Peyer's patch (tissue), 4 donors: ENCODE measurements around the gene SHKBP1. TPM values are rescaled to one million over a fixed set of nuclear protein-coding genes. Genes with fewer than 3 reads are reported as not detected.

Experiments
- DNase-seq, 3 donors: peaks; one replicate each; pipeline ENCODE4 v3.0.0-alpha.2; 2017 to 2019
- H3K27ac ChIP-seq, 4 donors: fragments of 200-600 bp; sonication (generic); one replicate each; pipeline ENCODE4 v1.5.1; 2016 to 2019
- H3K27me3 ChIP-seq, 2 donors: fragments of 200-600 bp; sonication (generic); one replicate each; pipeline ENCODE4 v1.5.1; 2019
- H3K36me3 ChIP-seq, 3 donors: fragments of 200-600 bp; sonication (generic); one replicate each; pipeline ENCODE4 v1.5.1; 2016 to 2019
- H3K4me1 ChIP-seq, 4 donors: fragments of 200-600 bp; sonication (generic); one replicate each; pipeline ENCODE4 v1.5.1; 2016 to 2019
- H3K4me3 ChIP-seq, 4 donors: fragments of 200-600 bp; sonication (generic); 1 replicate in 3 of 4; 2 replicates in 1 of 4; pipeline ENCODE4 v1.5.1; 2016 to 2019; ENCODE audit warnings: mild to moderate bottlenecking in 1 of 4
- H3K9me3 ChIP-seq, 4 donors: fragments of 200-600 bp; sonication (generic); one replicate each; pipeline ENCODE4 v1.5.1; 2016 to 2019; ENCODE audit warnings: mild to moderate bottlenecking in 1 of 4
- POLR2A ChIP-seq, 2 donors: fragments of 450-650 bp; IDR thresholded peaks; one replicate each; pipeline ENCODE4 v1.5.1; 2017; ENCODE audit warnings: antibody characterized with exemption in 2 of 2, mild to moderate bottlenecking in 2 of 2, moderate library complexity in 2 of 2
- total RNA-seq, 4 donors: library from RNA; depleted of rRNA; stranded (reverse); fragments of >200 nt; gene quantifications; one replicate each; pipeline ENCODE4 v1.1.0, GENCODE V29; 2016
- TF ChIP-seq, protein P1 (sequence below), 6 experiments: fragments of 450-650 bp in 4 of 6; fragments of 200-600 bp in 2 of 6; sonication (generic) in 1 of 6; IDR thresholded peaks; one replicate each; pipeline ENCODE4 v1.5.1; 2017 to 2019; ENCODE audit warnings: antibody characterized with exemption in 6 of 6, mild to moderate bottlenecking in 3 of 6, moderate library complexity in 1 of 6

SHKBP1 gene
- total RNA-seq, 4 donors from 2014 or later: 73.4 to 121 (median 99.9) TPM

DNA sequence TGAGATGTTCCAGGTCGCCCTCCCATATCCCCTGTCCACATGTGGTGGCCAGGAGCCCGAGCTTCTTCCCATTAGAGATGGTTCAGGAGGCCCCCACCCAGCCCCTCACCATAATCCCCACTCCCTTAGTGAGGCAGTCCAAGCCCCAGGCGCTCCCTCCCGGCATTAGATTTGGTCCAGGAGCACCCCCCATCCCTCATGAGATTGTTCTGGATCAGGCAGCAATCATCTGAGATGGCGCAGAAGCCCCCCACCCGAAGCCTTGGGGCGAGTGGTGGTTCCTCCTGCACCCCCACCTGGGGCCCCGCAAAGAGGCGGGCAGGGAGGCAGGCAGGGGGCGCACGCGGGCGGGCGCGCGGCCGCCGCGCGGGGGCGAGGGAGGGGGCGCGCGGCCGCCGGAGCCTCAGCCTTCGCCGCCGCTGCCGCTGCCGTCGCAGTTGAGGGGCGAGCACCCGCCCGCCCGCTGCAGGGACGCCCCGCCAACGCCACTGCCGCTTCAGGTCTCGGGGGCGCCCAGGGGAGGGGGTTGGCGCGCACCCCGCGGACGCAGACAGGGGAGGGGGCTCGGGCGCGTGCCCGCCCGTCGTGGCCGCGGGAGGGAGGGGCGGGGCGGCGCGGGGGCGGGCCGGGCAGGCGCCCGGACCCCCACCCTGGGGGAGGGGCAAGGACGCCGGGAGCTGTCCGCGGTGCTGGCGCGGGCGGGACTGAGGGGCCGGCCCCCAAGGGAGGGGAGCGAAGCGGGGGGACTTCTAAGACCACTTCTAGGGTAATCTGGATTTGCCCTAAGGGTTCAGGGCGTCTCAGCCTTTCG lies 46.4 kb upstream of the SHKBP1 start:
- Histone ChIP-seq H3K36me3 (no peaks in the 10 kb centered on the region), H3K27me3 (no peaks in the 10 kb centered on the region), H3K4me1 (peaks cover 0 to 10% (median 0%) of the 10 kb centered on the region in 4 donors), H3K4me3 (peak overlapping the region in 2 of 4 donors; percentile 9 to 29), H3K27ac (no peak overlapping the region), H3K9me3 (peaks cover 0 to 7% (median 2%) of the 10 kb centered on the region in 4 donors)
- TF ChIP-seq POLR2A (IDR thresholded peaks at IDR 0.05): no peak
- TF ChIP-seq, protein P1, sequence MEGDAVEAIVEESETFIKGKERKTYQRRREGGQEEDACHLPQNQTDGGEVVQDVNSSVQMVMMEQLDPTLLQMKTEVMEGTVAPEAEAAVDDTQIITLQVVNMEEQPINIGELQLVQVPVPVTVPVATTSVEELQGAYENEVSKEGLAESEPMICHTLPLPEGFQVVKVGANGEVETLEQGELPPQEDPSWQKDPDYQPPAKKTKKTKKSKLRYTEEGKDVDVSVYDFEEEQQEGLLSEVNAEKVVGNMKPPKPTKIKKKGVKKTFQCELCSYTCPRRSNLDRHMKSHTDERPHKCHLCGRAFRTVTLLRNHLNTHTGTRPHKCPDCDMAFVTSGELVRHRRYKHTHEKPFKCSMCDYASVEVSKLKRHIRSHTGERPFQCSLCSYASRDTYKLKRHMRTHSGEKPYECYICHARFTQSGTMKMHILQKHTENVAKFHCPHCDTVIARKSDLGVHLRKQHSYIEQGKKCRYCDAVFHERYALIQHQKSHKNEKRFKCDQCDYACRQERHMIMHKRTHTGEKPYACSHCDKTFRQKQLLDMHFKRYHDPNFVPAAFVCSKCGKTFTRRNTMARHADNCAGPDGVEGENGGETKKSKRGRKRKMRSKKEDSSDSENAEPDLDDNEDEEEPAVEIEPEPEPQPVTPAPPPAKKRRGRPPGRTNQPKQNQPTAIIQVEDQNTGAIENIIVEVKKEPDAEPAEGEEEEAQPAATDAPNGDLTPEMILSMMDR (IDR thresholded peaks at IDR 0.05): peak in 1 of 6 experiments; percentile 10
- no peak for DNase-seq

DNA sequence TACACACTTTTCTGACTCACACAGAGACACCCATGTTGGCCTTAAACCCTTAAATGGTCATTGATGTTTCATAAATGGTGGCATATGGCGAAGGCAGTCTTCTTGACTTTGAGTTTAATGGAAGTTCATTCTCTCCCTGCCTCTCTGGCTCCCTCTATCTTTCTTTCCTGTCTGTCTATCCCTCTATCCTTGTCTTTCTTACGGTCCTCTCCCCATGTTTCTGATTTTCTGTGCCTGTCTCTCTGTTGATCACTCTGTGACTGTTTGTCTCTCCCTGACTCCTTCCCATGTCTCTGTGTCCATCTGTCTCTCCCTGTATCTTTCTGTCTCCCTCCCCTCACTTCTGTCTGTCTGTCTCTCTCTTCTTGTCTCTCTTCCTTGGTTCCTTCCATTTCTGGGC lies 43.2 kb upstream of the SHKBP1 start:
- DNase-seq: no peak
- no peak for TF ChIP-seq POLR2A (IDR thresholded peaks at IDR 0.05)
- TF ChIP-seq, protein P1 (IDR thresholded peaks at IDR 0.05): peak in 1 of 6 experiments; percentile 20
- H3K4me3 ChIP-seq: no peak overlapping the region
- no peak overlapping the region for H3K27ac ChIP-seq
- H3K4me1 ChIP-seq: peaks cover 0 to 10% (median 0%) of the 10 kb centered on the region in 4 donors
- H3K27me3 ChIP-seq: no peaks in the 10 kb centered on the region
- H3K9me3 ChIP-seq: peaks cover 0 to 7% (median 2%) of the 10 kb centered on the region in 4 donors
- H3K36me3 ChIP-seq: no peaks in the 10 kb centered on the region

GRCh38 chr19:40534148-40534547 lies 42.5 kb upstream of the SHKBP1 start:
- TF ChIP-seq, protein P1 (IDR thresholded peaks at IDR 0.05): no peak
- TF ChIP-seq POLR2A (IDR thresholded peaks at IDR 0.05): no peak
- Histone ChIP-seq H3K36me3 (no peaks in the 10 kb centered on the region), H3K9me3 (peaks cover 0 to 7% (median 2%) of the 10 kb centered on the region in 4 donors), H3K4me3 (no peak overlapping the region), H3K27me3 (no peaks in the 10 kb centered on the region), H3K27ac (no peak overlapping the region), H3K4me1 (peaks cover 0 to 10% (median 0%) of the 10 kb centered on the region in 4 donors)
- DNase-seq: no peak

DNA sequence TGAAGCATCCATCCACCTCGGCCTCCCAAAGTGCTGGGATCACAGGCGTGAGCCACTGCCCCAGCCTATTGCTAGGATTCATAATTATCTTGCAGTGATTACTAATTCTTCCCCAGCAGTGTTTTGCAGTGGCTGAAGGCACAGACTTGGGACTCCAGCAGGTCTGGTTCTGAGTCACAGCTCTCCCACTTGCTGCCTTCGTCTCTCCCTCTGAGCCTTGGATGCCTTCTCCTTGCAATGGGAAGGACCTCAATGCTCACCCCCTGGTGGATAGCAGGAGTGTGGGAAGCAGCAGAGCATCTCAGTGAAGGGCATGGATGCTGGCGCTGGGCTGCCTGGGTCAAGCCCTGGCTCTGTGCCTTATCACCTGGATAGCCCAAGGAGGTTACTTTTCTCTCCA lies 37.6 kb upstream of the SHKBP1 start:
- Histone ChIP-seq H3K4me3 (no peak overlapping the region), H3K4me1 (no peaks in the 10 kb centered on the region), H3K9me3 (peaks cover 0 to 5% (median 2%) of the 10 kb centered on the region in 4 donors), H3K27ac (no peak overlapping the region), H3K27me3 (no peaks in the 10 kb centered on the region), H3K36me3 (no peaks in the 10 kb centered on the region)
- TF ChIP-seq POLR2A (IDR thresholded peaks at IDR 0.05): no peak
- TF ChIP-seq, protein P1 (IDR thresholded peaks at IDR 0.05): no peak
- no peak for DNase-seq

GRCh38 chr19:40542202-40542859 lies 34.3 kb upstream of the SHKBP1 start:
- H3K9me3 ChIP-seq: no peaks in the 10 kb centered on the region
- peak; percentile 23 to 59 (median 58) for DNase-seq
- no peak overlapping the region for H3K4me3 ChIP-seq
- TF ChIP-seq, protein P1 (IDR thresholded peaks at IDR 0.05): no peak
- TF ChIP-seq POLR2A (IDR thresholded peaks at IDR 0.05): no peak
- peak overlapping the region in 1 of 4 donors; percentile 10 for H3K27ac ChIP-seq
- H3K36me3 ChIP-seq: no peaks in the 10 kb centered on the region
- no peaks in the 10 kb centered on the region for H3K4me1 ChIP-seq
- no peaks in the 10 kb centered on the region for H3K27me3 ChIP-seq
